ENCODE measurements around the gene LRRFIP2.

- TF ChIP-seq EP300 (IDR thresholded peaks at IDR 0.05) (no peak), CTCF (IDR thresholded peaks at IDR 0.05) (no peak)
Observed at GRCh38 chr3:37126856-37127255, 47.5 kb downstream of the LRRFIP2 start.
